Ectodermal cell (in vitro differentiated cells): ENCODE measurements around the gene BRD2.

Experiments used
- H3K27ac ChIP-seq: 2 replicates; pipeline ENCODE4 v1.7.0; 2013; ENCODE audit warnings: mild to moderate bottlenecking, low read depth, low read length; ENCODE audit not compliant: insufficient read depth, poor library complexity, severe bottlenecking
- H3K27me3 ChIP-seq: 2 replicates; pipeline ENCODE4 v1.7.0; 2013; ENCODE audit warnings: mild to moderate bottlenecking, low read length; ENCODE audit not compliant: insufficient read depth, control insufficient read depth, poor library complexity, severe bottlenecking
- H3K36me3 ChIP-seq: one replicate; pipeline ENCODE4 v1.7.0; 2013; ENCODE audit warnings: low read length; ENCODE audit not compliant: control insufficient read depth, insufficient read depth
- H3K4me1 ChIP-seq: one replicate; pipeline ENCODE4 v1.7.0; 2013; ENCODE audit warnings: low read length; ENCODE audit not compliant: control insufficient read depth, insufficient read depth
- H3K4me3 ChIP-seq: 2 replicates; pipeline ENCODE4 v1.7.0; 2013; ENCODE audit warnings: low read depth, low read length, control low read depth; ENCODE audit not compliant: insufficient read depth
- H3K9me3 ChIP-seq: 2 replicates; pipeline ENCODE4 v1.7.0; 2013; ENCODE audit warnings: mild to moderate bottlenecking, low read length, moderate library complexity; ENCODE audit not compliant: control insufficient read depth
- WGBS, 2 experiments: methylation state at CpG; one replicate each; pipeline ENCODE4 v1.1.7; 2013; ENCODE audit warnings: missing lambda C conversion rate in 2 of 2; 5-methylcytosine and 5-hydroxymethylcytosine counted together

BRD2 gene

DNA sequence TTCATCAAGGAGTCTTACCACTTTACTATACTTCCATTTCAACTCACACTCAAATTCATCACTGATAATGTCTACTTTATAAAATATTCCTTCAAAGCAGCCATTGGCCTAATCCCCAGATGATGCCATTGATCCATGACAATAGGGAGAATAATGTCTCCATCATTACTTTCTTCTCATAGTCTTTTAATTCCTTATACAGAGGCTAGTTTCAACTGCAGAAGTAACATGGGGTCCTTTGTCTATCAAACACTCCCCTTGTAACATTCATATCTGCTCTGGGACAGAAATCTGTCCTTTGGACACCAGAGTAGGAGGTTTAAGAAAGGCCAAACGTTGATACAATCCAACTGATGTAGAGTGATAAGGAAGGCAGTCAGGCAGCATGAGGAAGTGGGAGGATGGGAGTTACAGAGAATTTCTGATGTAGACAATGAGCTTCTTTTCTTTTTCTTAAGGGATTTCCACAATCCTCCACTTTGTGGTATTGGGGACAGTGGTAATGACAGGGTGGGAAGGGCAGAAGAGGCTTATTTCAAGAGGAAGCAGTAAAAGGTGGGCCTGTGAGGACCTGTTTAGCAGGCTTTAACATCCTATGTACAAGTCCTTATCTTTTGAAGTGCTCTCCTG, 59.9 kb downstream of the BRD2 start:
- H3K27me3 ChIP-seq = no peaks in the 10 kb centered on the region
- H3K4me3 ChIP-seq = no peak overlapping the region
- H3K9me3 ChIP-seq = no peaks in the 10 kb centered on the region
- 58 to 83% methylated on average over 1 of the region's 1 CpG for WGBS, 2 experiments
- H3K36me3 ChIP-seq = no peaks in the 10 kb centered on the region
- H3K27ac ChIP-seq = no peak overlapping the region
- H3K4me1 ChIP-seq = no peaks in the 10 kb centered on the region

DNA sequence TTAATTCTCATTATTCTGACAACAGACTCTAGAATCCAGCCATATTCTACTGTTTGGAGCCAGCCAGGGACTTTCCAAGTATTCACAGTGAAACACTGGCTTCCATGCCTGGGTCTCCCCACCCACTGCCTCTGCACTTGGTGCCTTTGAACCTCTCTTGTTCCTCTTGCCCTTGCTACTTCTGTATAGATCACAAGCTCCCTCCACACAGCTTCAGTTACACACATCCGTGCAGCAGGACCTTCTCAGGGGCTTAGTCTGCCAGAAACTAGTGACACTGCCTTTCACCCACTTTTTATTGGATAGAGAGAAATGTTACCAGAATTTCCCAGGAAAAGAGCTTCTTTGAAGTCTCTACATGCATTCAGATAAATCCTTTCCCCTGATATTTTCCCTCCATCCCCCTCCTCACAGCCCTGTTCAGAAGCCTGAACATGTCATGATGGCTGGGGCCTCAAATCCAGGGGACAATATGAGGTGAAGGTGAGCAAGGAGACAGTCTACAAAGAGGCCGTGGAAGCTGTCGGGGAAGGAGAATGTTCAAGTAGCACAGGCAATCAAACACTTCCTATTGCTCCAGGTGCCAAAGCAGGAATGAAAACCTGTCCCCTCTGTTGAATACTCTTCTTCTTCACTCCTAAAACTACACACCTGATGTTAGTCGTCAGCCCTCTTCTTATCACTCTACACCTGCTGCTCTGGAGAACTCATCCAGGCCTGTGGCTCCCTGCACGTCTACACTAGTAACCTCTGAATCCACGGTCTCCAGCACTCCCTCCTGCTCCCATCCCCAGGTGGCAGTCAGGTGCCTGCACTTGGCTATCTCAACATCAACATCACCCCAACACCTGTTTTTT, 61.2 kb downstream of the BRD2 start:
- Histone ChIP-seq H3K27ac (no peak overlapping the region), H3K4me1 (no peaks in the 10 kb centered on the region), H3K36me3 (no peaks in the 10 kb centered on the region), H3K4me3 (no peak overlapping the region), H3K9me3 (no peaks in the 10 kb centered on the region), H3K27me3 (no peaks in the 10 kb centered on the region)
- 67 to 70% methylated on average over 6 of the region's 6 CpGs for WGBS, 2 experiments

DNA sequence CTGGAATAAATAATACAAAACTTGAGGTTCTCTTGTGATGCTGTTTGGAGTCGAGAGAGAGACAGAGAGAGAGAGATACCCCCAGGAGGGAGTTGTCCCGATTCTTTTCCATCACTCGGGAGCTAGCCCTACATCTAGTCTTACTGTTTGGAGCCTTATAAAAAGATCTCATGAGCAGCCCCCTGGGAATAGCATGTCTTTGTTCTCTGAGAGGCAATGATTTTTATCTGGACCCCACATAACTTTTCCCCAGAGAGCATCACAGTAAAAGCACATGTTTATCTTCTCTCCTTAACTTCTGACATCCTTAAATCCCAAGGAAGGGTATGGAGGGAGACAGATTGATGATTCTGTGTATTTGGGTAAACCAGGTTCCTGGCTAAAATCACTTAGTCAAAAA, 61.9 kb downstream of the BRD2 start:
- Histone ChIP-seq H3K4me3 (no peak overlapping the region), H3K9me3 (no peaks in the 10 kb centered on the region), H3K36me3 (no peaks in the 10 kb centered on the region), H3K27ac (no peak overlapping the region), H3K27me3 (no peaks in the 10 kb centered on the region), H3K4me1 (no peaks in the 10 kb centered on the region)
- 67 to 69% methylated on average over 3 of the region's 3 CpGs for WGBS, 2 experiments
